Astrocyte (in vitro differentiated cells and primary cell): ENCODE results near the gene GNAI3.

ENCODE experiments used
- CTCF ChIP-seq: IDR thresholded peaks from 2 replicates; pipeline ENCODE4 v1.5.1; 2011; ENCODE audit warnings: low read depth, mild to moderate bottlenecking, inconsistent platforms, low read length, moderate library complexity; ENCODE audit not compliant: insufficient read depth
- EZH2 ChIP-seq: IDR thresholded peaks from 2 replicates; pipeline ENCODE4 v1.6.1; 2012; ENCODE audit warnings: mild to moderate bottlenecking, low read length, inconsistent platforms; ENCODE audit not compliant: insufficient read depth

DNA sequence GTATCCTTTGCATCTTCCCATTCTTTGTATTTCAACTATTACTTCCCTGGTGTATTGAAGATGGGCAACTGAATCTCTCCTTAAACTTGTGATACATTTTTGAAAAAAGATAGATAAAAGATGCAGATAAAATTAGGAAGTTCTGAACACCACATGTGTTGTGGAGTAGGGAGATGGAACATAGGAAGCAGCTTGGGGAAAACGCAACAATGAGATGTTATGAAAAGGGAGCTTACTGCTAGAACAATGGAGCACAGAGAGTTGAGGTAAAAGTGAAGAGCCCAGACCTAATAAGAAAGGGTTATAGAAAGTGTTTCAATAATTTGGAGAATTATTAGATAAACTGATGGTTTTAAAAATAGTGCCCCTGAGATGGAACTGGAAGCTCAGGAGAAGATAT is 20.9 kb downstream of the GNAI3 start:
- TF ChIP-seq CTCF (no peak), EZH2 (no peak)
